HG02938 (cell line): ENCODE measurements around the gene MYO3A.
"Not testable (repeated sequence)": the region's sequence is repeated elsewhere in the genome, so short reads cannot be mapped to it uniquely, and the experiment has no call there.

Experiments
- ATAC-seq: cut with Tn5 transposase; IDR thresholded peaks from one replicate; pipeline ENCODE4 v1.9.1; 2021; ENCODE audit warnings: mild to moderate bottlenecking, moderate library complexity; ENCODE audit not compliant: unreplicated experiment

Gene MYO3A

DNA sequence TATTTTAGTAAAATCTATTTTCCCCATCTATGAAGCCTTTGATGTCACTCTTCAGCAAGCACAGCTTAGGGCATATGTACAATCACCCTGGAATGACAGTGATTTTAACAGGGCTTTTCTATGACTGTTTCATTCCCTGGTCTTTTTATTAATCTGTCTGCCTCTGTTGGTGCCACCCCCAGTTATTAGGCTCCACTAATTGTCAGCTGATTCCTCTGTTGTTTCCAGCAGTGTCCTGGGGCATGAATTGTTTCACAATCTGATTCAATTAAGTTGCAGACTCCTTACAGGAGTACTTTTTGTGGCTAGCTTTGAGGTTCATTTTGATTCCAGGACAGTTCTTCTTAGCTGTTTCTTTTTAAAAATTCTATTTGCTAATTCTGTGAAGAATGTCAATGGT, 38.6 kb downstream of the MYO3A start:
- ATAC-seq: no peak

DNA sequence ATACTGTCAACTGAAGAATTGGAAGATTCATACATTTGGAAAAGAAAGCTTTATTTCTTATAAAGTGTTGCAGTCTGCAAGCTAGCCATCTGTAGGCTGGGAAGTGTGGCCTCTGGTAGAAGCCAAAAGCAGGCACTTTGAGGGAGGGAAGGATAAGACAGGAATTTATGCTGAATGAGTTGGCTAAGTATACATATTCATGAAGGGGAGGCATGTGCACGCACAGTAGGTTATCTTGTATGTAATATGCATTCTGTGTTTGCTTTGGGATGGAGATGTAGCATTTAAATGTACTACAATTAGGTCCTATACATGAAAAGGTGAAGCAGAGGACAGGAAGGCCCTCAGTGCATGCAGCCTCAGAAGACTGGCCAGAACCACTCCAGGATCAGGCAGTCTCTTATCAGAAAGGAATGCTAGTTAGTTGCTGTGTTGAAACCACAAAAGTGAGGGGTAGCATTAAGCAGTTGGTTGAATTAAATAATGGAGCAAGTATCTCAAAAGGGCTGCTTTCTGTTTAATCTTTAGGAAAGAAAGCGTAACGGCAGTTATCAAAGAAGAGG, 40.9 kb downstream of the MYO3A start:
- no peak for ATAC-seq

DNA sequence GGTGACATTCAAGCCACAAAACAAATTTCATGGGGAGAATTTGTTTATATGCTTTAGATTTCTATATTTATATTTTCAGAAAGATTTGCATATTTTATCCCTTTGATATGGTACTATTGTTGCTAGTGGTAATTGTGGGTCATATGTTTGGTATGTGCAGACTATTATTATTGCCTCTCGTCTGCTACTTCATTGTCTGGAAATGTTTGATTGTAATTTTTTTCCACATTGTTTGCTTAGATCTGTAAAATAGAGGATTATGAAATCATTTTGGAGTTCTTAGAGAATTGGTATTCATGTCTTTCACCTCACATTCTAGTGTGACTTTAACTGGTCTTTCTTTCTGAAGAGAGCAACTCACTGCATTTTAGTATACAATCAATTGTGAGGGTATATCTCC, 44.7 kb downstream of the MYO3A start:
- no peak for ATAC-seq

DNA sequence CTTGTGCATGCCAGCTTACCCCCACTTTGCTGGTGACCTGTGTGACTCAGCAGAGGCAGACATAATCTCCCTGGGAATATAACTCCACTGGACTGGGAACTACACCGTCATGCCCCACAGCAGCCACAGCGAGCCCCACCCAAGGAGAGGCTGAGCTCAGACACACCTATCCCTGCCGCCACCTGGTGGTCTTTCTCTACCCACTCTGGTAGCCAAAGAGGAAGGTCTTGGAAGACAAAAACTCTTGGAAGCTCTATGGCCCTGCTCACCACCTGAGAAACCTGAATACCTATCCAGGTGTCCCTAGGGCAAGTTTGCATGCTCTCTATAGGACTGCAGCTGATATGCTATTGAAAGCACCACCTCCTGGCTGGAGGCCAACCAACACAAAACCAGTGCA, 48.1 kb downstream of the MYO3A start:
- ATAC-seq: no peak

DNA sequence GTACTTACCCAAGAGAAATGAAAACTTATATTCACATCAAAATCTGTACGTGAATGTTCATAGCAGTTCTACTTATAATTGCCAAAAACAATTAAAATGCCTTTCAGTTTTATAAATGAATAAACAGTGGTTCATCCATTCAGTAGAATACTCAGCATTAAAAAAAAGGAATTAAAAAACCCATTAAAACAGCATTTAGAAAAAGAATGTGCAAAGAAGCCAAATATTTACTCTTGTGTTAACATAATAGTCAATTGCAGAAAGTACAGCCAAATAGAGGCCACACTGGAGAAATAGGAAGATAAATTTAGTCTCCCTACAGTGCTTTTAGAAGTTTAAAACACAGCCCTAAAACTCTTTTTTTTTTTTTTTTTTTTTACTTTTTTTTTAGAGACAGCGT, 54.6 kb downstream of the MYO3A start:
- ATAC-seq: no peak

DNA sequence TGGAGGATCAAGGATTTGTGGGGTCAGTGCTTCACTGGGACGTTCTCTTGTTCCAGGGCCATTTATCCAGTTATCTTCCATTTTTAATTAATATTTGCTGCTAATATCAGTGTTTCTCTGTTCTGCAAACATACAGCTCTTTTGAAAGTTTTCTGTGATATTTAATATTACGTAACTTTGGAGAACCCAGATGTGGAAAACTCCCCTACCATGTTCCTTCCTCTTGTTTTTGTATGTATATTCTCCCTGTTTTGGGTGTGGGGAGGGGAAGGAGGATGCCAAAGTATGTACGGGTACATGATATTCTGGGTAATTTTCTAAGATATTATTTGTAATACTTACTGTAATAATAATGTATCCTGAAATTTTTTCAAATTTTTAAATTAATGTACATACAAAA, 55.9 kb downstream of the MYO3A start:
- no peak for ATAC-seq

DNA sequence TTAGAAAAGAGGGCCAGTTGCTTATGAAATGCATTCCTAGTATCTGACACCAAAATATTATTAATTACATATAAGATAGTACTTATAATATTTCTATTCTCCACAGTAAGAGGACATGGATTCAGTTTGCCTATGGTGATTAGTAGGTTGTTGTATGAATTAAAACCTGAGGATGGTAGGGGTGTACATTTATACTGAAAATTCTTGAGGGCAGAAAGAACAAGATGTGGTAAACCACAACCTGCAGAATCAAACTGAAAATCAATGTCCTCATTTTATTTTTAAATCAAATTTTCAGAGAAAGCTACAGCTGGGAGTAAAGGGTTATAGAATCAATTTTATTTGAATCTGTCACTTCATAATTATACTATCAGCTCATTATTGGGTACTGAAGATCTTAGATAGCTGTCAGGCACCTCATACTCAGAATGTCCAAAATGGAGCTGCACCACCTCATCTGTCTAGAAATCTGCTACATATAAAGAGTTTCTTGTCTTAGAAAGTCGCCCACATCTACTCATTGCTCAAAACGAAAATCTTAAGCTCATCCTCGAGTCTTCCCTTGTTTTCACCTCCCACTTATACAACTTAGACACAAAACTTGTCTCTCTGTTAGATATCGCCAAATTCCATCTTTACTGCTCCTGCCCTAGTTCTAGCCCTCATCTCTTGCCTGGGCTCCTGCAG, 65.4 kb downstream of the MYO3A start:
- no peak for ATAC-seq

DNA sequence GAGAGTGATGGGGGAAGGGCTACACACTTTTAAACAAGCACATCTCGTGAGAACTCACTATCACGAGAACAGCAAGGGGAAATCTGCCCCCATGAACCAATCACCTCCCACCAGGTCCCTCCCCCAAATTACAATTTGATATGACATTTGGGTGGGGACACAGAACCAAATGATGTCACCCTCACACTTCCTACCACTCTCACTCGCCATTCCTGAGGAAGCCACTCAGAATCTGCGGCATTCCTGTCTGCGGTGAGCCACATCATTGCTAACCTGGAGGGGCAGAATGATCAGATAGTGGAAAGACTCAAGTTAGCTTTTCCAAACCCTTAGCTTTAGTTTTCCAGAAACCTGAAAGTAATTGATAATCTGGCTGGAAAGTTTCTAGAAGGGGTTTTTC, 66.9 kb downstream of the MYO3A start:
- ATAC-seq: no peak

DNA sequence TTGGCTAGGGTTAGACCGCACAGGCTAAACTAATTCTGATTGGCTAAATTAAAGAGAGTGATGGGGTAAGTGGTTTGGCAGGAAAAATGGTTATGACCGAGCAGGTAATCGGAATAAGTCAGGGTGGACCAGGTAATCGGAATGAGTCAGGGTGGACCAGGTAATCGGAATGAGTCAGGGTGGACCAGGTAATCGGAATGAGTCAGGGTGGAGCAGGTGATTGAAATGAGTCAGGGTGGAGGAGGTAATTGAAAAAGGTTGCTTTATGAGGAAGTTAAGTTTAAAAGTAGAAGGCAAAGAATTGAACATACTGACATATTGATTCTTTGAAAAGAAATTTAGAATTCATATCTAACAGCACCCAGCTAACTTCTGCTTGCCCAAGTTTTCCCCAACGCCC, 68.4 kb downstream of the MYO3A start:
- not testable (repeated sequence) for ATAC-seq

DNA sequence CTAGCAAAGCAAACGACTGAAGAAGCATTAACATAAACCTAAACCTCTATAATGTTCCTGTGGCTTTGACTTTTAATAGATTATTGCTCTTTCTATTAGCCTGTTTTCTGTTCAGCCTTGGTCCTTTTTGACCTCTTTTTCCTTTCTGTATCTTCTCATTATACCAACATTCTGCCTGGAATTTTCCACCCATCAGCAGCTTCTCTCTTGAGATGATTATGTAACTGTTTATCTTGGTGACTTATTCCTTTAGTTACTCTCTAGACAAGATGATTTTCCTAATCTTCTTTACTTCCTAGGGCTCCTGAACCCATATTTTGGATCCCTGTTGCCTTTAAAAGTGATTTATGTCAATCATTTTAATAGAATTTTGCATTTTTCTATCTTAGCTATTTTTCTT, 81.1 kb downstream of the MYO3A start:
- no peak for ATAC-seq

DNA sequence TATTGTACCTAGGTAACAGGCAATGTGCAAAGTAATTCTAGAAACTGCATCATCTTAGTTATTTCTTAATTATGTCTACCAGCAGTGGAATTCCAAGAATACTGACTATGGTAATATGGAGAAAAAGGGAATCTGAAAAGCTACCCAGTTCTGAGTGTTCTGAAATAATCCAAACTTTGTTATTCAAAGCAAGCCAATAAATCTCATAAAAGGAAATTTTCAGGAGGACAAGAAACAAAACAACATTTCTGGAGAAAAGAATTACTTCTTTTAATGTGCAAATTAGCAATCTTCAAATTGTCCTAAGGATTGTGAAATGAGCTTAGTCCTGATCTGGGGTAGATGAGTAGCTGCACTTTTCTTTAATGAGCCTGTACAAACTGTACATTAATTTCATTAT, 88.8 kb downstream of the MYO3A start:
- ATAC-seq: no peak

DNA sequence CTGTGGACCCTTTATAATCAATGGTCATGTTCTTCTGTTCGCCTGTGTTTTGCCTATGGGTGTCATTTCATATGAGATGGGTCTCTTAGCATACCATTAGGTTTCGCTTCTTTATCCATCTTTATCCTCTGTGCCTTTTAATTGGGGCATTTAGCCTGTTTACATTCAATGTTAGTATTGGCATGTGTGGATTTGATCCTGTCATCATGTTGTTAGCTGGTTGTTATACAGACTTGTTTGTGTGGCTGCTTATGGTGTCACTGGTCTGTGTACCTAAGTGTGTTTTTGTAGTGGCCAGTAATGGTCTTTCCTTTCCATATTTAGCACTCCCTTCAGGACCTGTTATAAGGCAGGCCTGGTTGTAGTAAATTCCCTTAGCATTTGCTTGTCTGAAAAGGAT, 90.3 kb downstream of the MYO3A start:
- ATAC-seq: no peak

DNA sequence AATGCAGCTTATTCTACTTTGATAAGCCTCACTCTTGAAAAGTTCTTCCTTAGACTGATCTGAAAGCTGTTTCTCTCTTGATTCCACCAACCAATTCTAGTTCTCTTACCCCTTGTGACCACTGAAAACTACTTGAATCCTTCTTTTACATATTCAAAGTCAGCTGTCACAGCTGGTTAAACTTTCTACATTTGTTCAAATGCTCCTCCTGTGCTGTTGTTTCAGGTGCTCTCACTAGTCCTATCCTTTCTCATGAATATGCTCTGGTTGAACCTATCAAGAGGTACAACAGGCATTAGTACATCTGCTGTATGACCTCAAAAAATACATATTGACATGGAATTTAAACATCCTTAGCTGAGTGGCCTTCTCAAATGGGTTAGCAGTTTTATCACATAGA, 91.5 kb downstream of the MYO3A start:
- no peak for ATAC-seq

DNA sequence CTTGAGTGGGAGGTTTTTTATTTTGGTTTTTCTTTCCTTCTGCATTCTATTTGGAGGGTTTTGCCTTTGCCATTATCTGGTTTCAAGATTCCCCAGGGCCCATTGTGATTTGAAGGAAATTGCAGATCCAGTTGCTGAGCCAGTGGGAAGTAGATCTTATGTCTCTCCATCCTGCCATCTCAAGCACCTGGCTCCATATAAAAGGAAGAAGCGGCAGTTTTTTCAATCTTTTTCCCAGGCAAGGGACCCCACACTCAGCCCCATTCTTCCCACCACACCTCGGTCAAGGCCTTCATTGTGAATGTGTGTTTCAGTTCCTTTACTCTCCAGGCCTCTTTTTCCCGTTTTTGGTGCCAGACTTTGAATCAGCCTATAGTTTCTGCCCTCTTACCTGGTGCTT, 95.8 kb downstream of the MYO3A start:
- ATAC-seq: no peak

DNA sequence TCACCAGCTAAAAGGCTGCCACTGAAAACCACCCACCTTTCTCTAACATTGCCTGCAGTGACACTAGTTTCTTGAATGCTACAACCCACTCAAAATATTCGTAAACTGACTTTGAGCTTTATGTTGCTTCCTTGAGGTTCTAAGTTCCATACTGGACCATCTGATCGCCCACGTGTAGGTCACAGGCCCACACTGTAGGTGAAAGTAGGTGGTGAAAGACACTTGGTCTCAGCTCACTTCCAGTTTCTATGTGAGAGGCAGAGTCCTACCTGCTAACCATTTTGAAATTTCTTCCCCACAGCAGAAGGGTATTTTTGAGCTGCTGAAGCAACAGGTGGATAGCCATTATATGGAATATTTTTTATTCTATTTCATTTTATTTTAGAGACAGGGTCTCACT, 97.3 kb downstream of the MYO3A start:
- no peak for ATAC-seq

DNA sequence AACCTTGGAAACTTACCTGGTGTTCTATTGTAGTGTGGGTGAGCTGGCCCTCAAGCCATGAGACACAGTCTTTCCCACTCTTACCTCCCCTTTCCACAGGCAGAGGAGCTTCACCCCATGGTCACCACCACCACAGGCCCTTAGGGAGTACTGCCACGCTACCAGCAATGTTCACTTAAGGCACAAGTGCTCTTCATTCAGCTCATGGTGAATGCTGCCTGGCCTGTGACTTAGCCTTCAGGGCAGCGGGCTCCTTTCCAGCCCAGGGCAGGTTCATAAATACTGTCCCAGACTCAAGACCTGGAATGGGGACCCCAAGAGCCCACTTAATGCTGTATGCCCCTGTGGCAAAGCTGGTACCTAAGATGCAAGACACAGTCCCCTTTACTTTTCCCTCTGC, 109.4 kb downstream of the MYO3A start:
- no peak for ATAC-seq

DNA sequence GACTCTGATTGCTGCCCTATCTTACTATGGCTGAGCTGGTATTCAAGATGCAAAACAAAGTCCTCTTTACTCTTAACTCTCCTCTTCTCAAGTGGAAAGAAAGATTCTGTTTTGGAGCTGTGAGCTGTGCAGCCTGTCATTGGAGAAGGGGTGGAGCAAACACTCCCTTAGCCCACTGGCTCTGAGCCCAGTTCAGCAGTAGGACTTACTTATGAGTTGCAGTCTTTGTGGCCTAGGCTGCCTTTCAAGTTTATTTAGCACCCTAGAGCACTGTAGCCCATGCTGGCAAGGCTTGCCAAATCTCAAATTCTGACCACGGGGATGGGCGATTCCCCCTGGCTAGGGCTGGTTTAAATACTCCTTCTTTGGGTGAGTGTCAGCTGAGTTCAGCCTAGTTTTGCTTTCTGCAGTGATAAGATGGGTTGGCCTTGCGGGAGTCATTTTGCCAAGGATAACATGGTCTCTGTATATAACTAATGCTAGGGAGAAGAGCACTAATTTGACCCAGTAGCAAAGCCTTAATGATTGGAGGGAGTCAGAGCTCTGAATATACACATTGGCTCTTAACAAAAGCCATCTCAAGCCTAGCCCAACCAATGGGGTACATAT, 110.2 kb downstream of the MYO3A start:
- no peak for ATAC-seq

DNA sequence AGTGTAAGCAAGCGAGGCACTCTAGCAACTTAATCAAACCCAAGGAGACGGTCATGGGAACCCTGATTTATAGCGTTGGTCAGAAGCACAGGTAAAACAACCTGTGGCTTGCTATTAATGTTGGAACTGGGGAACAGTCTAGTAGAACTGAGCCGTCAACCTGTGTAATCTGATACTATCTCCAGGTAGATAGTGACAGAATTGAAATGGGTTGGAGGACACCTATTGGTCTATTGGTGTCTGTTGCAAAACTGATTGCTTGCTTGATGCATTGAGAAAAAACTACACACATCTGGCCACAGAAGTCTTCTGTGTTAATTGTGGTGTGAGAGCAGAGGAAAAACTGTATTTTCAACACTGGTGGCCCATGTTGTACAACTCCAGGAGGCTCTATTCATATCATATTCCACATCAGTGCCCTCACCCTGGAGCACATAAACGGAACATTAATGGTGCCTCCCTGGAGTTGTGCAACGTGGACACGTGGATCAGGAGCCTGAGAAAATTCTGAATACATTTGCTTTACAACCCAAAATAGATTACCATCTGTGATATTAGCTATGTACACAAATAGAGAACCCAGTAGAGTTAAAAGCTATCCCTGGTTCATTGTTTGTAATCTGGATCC, 112.2 kb downstream of the MYO3A start:
- no peak for ATAC-seq

DNA sequence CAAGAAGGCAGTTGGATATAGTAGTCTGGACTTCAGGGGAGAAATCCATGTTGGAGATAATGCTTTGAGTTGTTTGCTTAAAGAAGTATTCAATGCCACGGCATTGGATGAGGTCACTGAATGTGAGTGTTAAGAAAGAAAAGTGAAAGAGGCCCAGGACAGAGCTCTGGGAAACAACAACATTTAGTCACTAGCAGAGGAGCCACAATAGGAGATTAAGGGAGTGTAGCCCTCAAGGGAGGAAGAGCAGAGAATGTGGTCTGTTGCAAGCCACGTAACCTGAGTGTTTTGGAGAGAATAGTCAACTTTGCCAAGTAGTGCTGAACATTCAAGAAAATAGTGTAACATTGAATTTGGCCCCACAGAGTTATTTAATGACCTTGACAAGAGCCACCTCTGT, 114.7 kb downstream of the MYO3A start:
- no peak for ATAC-seq

DNA sequence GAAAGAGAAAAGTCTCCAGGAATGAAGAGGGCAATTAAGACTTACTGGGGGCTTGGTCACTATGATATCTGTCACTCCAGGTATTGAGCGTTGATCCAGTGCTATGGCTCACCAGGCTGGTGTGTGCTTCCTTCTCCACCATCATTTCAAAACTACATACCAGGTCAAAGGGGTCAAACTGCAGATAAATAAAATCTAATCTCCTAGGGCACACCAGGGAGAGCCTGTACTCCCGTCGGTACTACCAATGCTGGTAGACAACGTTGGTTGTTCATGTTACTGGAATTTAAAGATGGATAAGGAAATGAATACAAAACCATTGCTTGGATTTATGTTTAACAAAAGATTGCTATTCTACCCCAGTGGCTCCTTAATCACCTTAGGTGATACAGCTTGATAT, 118.3 kb downstream of the MYO3A start:
- ATAC-seq: no peak

DNA sequence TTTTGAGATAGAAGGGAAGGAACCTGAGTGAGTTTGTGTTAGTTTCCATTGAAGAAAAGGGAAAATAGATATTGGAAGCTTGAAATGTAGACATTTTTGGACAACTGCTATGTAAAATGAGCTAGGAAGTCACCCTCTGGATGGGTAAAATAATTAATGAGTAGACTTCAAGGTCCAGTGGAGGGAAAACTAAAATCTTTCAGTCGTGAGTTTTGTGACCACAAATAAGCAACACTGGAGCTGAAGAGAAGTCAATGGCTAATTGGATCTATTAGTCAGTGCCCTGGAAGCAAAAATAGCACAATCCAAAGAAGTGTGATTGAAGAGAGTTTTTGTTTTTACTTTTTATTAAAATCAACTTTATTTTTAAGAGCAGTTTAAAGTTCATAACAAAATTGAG, 123.4 kb downstream of the MYO3A start:
- ATAC-seq: no peak

DNA sequence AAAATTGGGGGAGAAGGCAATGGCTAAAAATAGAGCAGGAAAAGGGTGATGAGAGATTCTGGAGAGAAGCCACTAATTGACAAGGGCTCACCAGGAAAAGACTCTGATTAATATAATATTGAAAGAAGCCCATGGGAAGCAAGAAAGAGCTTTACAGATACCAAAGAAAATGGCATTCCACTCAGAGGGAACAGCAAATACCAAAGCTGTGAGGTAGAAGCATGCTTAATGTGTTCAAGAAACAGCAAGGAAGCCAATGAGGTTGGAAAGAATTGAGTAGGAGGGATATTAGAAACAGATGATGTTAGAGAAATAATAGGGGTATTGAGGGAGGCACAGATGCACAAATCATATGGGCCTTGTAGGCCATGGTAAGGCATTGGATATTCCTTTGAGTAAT, 130.1 kb downstream of the MYO3A start:
- ATAC-seq: no peak
